GM20000 (cell line): Measurements from ENCODE around the gene ADAMTS15.

ENCODE experiments used
- DNase-seq: peaks from one replicate; pipeline ENCODE4 v3.0.0; 2012; ENCODE audit warnings: low spot score
- CTCF ChIP-seq: IDR thresholded peaks from 2 replicates; pipeline ENCODE4 v1.5.1; 2012; ENCODE audit warnings: mild to moderate bottlenecking, control low read depth; ENCODE audit errors: extremely low read depth, missing control alignments

The ADAMTS15 gene

GRCh38 chr11:130514316-130514715 is 65.9 kb downstream of the ADAMTS15 start:
- no peak for TF ChIP-seq CTCF
- no peak for DNase-seq

GRCh38 chr11:130514851-130515250 is 66.4 kb downstream of the ADAMTS15 start:
- DNase-seq: no peak
- TF ChIP-seq CTCF: no peak

- DNase-seq: no peak
- no peak for TF ChIP-seq CTCF
These were observed 67.5 kb downstream of the ADAMTS15 start for GRCh38 chr11:130515829-130516553.

- DNase-seq: no peak
- no peak for TF ChIP-seq CTCF
These were observed 68.4 kb downstream of the ADAMTS15 start for GRCh38 chr11:130516554-130517505.

GRCh38 chr11:130518164-130518680 is 69.8 kb downstream of the ADAMTS15 start:
- TF ChIP-seq CTCF: no peak
- no peak for DNase-seq

GRCh38 chr11:130519128-130519932 is 70.9 kb downstream of the ADAMTS15 start:
- DNase-seq: no peak
- no peak for TF ChIP-seq CTCF
